Stimulated activated CD8-positive, alpha-beta memory T cell treated with anti-CD3 and anti-CD28 coated beads, Interleukin-7, amount 100 ng/mL, for 1 hour (primary cell): ENCODE results near the gene RPS6KC1.
"Not testable (repeated sequence)": the region's sequence is repeated elsewhere in the genome, so short reads cannot be mapped to it uniquely, and the experiment has no call there.

Source experiments
- DNase-seq, 2 donors: peaks; one replicate each; pipeline ENCODE4 v3.0.0-alpha.2; 2020; ENCODE audit warnings: low read depth in 2 of 2

The RPS6KC1 gene

GRCh38 chr1:213159376-213159775, 108.3 kb downstream of the RPS6KC1 start:
- DNase-seq: no peak

- DNase-seq: not testable (repeated sequence)
Observed at GRCh38 chr1:213160442-213160841, 109.4 kb downstream of the RPS6KC1 start.

GRCh38 chr1:213162338-213162737, 111.3 kb downstream of the RPS6KC1 start:
- no peak for DNase-seq

GRCh38 chr1:213162862-213163261, 111.8 kb downstream of the RPS6KC1 start:
- DNase-seq: no peak

- no peak for DNase-seq
Observed at GRCh38 chr1:213163278-213163711, 112.3 kb downstream of the RPS6KC1 start.

- no peak for DNase-seq
Observed at GRCh38 chr1:213164561-213164960, 113.5 kb downstream of the RPS6KC1 start.

- DNase-seq: no peak
Observed at GRCh38 chr1:213166852-213167251, 115.8 kb downstream of the RPS6KC1 start.

- DNase-seq: no peak
Observed at GRCh38 chr1:213171711-213172110, 120.7 kb downstream of the RPS6KC1 start.

GRCh38 chr1:213176341-213176740, 125.3 kb downstream of the RPS6KC1 start:
- DNase-seq: no peak

GRCh38 chr1:213179784-213180183, 128.7 kb downstream of the RPS6KC1 start:
- DNase-seq: no peak

GRCh38 chr1:213180833-213181232, 129.8 kb downstream of the RPS6KC1 start:
- DNase-seq: no peak

GRCh38 chr1:213183036-213183672, 132.1 kb downstream of the RPS6KC1 start:
- no peak for DNase-seq

GRCh38 chr1:213186168-213186567, 135.1 kb downstream of the RPS6KC1 start:
- no peak for DNase-seq

- DNase-seq: no peak
Observed at GRCh38 chr1:213192026-213192425, 141.0 kb downstream of the RPS6KC1 start.

- DNase-seq: no peak
Observed at GRCh38 chr1:213194383-213194782, 143.3 kb downstream of the RPS6KC1 start.

- DNase-seq: no peak
Observed at GRCh38 chr1:213194855-213195254, 143.8 kb downstream of the RPS6KC1 start.

GRCh38 chr1:213196328-213197054, 145.4 kb downstream of the RPS6KC1 start:
- DNase-seq: not testable (repeated sequence)

GRCh38 chr1:213200630-213201029, 149.6 kb downstream of the RPS6KC1 start:
- DNase-seq: no peak

- DNase-seq: no peak
Observed at GRCh38 chr1:213201380-213202155, 150.5 kb downstream of the RPS6KC1 start.

GRCh38 chr1:213211201-213211600, 160.2 kb downstream of the RPS6KC1 start:
- no peak for DNase-seq

GRCh38 chr1:213219076-213219475, 168.0 kb downstream of the RPS6KC1 start:
- DNase-seq: not testable (repeated sequence)

GRCh38 chr1:213221209-213221608, 170.2 kb downstream of the RPS6KC1 start:
- DNase-seq: no peak

- DNase-seq: no peak
Observed at GRCh38 chr1:213227458-213227857, 176.4 kb downstream of the RPS6KC1 start.
